ENCODE measurements around the gene TMEM131.

Gene TMEM131

GRCh38 chr2:97911922-97912575 is 83.7 kb downstream of the TMEM131 start:
- DNase-seq = no peak
- Histone ChIP-seq H3K23ac (ENCODE audit: low read length) (no peak overlapping the region), H3K36me3 (ENCODE audit: control insufficient read depth in 1 of 2, insufficient read depth in 2 of 2, low read length in 2 of 2) (no peaks in the 10 kb centered on the region), H3K79me2 (ENCODE audit: control insufficient read depth, insufficient read depth, low read length, poor library complexity) (no peaks in the 10 kb centered on the region), H2AK5ac (ENCODE audit: low read length) (no peak overlapping the region), H2BK120ac (ENCODE audit: insufficient read depth, low read length, poor library complexity) (no peak overlapping the region), H4K91ac (ENCODE audit: low read depth, low read length) (no peak overlapping the region), H3K27me3 (ENCODE audit: insufficient read depth, low read length) (no peaks in the 10 kb centered on the region), H3K18ac (ENCODE audit: low read length) (no peak overlapping the region), H3K14ac (ENCODE audit: low read length) (no peak overlapping the region), H2AFZ (ENCODE audit: insufficient read depth, low read length, poor library complexity) (no peak overlapping the region), H4K8ac (ENCODE audit: low read depth, low read length) (no peak overlapping the region), H2BK5ac (ENCODE audit: low read depth, low read length, poor library complexity) (no peak overlapping the region), H3K9me3 (ENCODE audit: insufficient read depth, low read depth, low read length) (no peaks in the 10 kb centered on the region), H3K4ac (ENCODE audit: low read depth, low read length) (no peak overlapping the region), H3K27ac (ENCODE audit: low read depth, low read length) (no peak overlapping the region), H2BK12ac (ENCODE audit: low read length) (no peak overlapping the region), H3K79me1 (ENCODE audit: low read length) (no peaks in the 10 kb centered on the region), H3K4me1 (ENCODE audit: control insufficient read depth in 1 of 2, insufficient read depth in 2 of 2, low read length in 2 of 2) (peaks cover 0 to 2% of the 10 kb centered on the region in 2 experiments), H3K4me3 (ENCODE audit: low read depth, low read length) (no peak overlapping the region), H4K12ac (ENCODE audit: low read depth, low read length) (no peak overlapping the region), H3K4me2 (ENCODE audit: low read length) (no peak overlapping the region), H3K9ac (ENCODE audit: low read length) (no peak overlapping the region)
- WGBS (ENCODE audit: extremely low coverage, insufficient coverage, insufficient read length) = no CpG with 5 or more reads among the region's 1 CpG

DNA sequence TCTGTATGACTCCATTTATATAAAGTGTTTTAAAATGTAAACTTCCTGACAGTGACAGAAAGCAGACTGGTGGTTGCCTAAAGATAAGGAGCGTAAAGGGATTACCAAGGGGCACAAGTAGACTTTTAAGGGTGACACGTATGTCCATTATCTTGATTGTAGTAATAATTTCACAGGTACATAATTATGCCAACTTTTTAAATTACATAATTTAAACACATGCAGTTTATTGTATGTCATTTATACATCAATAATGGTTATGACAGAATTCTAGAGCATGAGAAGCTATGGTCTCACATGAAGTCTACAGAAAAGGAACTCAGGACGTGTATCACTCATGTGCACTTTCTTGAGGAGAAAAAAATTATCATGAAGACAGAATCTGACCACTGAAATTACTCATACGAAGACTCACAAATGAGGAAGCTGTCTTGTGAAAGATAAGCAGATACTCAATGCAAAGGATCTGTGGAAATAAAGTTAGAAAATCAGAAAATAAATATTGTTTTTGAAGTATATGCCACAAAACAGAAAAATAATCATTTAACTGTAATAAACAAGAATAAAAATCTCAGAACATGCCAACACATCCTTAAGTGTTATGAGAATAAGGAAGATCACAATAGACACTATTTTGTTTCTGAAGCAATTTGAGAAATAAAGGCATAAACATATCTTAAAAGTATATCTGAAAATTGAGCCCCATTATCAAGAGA is 84.4 kb downstream of the TMEM131 start:
- no CpG with 5 or more reads among the region's 4 CpGs for WGBS (ENCODE audit: extremely low coverage, insufficient coverage, insufficient read length)
- Histone ChIP-seq H3K9me3 (ENCODE audit: insufficient read depth, low read depth, low read length) (no peaks in the 10 kb centered on the region), H3K4ac (ENCODE audit: low read depth, low read length) (no peak overlapping the region), H3K79me2 (ENCODE audit: control insufficient read depth, insufficient read depth, low read length, poor library complexity) (no peaks in the 10 kb centered on the region), H2BK120ac (ENCODE audit: insufficient read depth, low read length, poor library complexity) (no peak overlapping the region), H4K8ac (ENCODE audit: low read depth, low read length) (no peak overlapping the region), H3K4me1 (ENCODE audit: control insufficient read depth in 1 of 2, insufficient read depth in 2 of 2, low read length in 2 of 2) (peaks cover 0 to 2% of the 10 kb centered on the region in 2 experiments), H3K27ac (ENCODE audit: low read depth, low read length) (no peak overlapping the region), H4K91ac (ENCODE audit: low read depth, low read length) (no peak overlapping the region), H2BK12ac (ENCODE audit: low read length) (no peak overlapping the region), H3K27me3 (ENCODE audit: insufficient read depth, low read length) (no peaks in the 10 kb centered on the region), H3K14ac (ENCODE audit: low read length) (no peak overlapping the region), H3K79me1 (ENCODE audit: low read length) (no peaks in the 10 kb centered on the region), H3K4me3 (ENCODE audit: low read depth, low read length) (no peak overlapping the region), H2AK5ac (ENCODE audit: low read length) (no peak overlapping the region), H2AFZ (ENCODE audit: insufficient read depth, low read length, poor library complexity) (no peak overlapping the region), H2BK5ac (ENCODE audit: low read depth, low read length, poor library complexity) (no peak overlapping the region), H4K12ac (ENCODE audit: low read depth, low read length) (no peak overlapping the region), H3K9ac (ENCODE audit: low read length) (no peak overlapping the region), H3K4me2 (ENCODE audit: low read length) (no peak overlapping the region), H3K23ac (ENCODE audit: low read length) (no peak overlapping the region), H3K36me3 (ENCODE audit: control insufficient read depth in 1 of 2, insufficient read depth in 2 of 2, low read length in 2 of 2) (no peaks in the 10 kb centered on the region), H3K18ac (ENCODE audit: low read length) (no peak overlapping the region)
- DNase-seq = peak in 1 of 2 donors; percentile 25

DNA sequence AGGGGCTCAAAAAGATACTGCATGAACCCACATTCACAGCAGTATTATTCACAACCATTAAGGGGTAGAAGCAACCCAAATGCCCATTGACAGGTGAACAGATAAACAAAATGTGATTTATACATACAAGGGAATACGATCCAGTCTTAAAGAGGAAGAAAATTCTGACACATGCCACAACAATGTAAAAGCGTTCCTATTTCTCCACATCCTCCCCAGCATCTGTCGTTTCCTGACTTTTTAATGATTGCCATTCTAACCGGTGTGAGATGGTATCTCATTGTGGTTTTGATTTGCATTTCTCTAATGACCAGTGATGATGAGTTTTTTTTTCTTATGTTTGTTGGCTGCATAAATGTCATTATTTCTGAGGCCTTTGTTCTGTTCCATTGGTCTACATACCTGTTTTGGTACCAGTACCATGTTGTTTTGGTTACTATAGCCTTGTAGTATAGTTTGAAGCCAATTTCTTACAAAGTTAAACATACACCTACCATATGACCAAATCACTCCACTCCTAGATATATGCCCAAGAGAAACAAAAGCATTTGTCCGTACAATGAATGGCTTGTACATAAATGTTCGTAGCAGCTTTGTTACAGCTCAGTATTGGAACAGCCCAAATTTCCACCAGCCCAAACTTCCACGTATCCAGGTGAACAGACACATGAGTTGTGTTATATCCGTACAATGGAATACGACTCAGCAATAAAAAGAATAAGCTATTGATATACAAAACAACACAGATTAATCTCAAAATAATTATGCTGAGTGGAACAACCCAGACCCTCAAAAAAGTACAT is 85.1 kb downstream of the TMEM131 start:
- H3K18ac ChIP-seq (ENCODE audit: low read length) = no peak overlapping the region
- no peak overlapping the region for H3K4me2 ChIP-seq (ENCODE audit: low read length)
- peaks cover 0 to 2% of the 10 kb centered on the region in 2 experiments for H3K4me1 ChIP-seq (ENCODE audit: control insufficient read depth in 1 of 2, insufficient read depth in 2 of 2, low read length in 2 of 2)
- no peak overlapping the region for H3K14ac ChIP-seq (ENCODE audit: low read length)
- H3K4ac ChIP-seq (ENCODE audit: low read depth, low read length) = no peak overlapping the region
- H4K12ac ChIP-seq (ENCODE audit: low read depth, low read length) = no peak overlapping the region
- no peak overlapping the region for H3K9ac ChIP-seq (ENCODE audit: low read length)
- no peaks in the 10 kb centered on the region for H3K9me3 ChIP-seq (ENCODE audit: insufficient read depth, low read depth, low read length)
- no peaks in the 10 kb centered on the region for H3K79me2 ChIP-seq (ENCODE audit: control insufficient read depth, insufficient read depth, low read length, poor library complexity)
- no peak overlapping the region for H3K23ac ChIP-seq (ENCODE audit: low read length)
- H3K79me1 ChIP-seq (ENCODE audit: low read length) = no peaks in the 10 kb centered on the region
- H4K91ac ChIP-seq (ENCODE audit: low read depth, low read length) = no peak overlapping the region
- H4K8ac ChIP-seq (ENCODE audit: low read depth, low read length) = no peak overlapping the region
- H2AFZ ChIP-seq (ENCODE audit: insufficient read depth, low read length, poor library complexity) = no peak overlapping the region
- no peak overlapping the region for H2BK120ac ChIP-seq (ENCODE audit: insufficient read depth, low read length, poor library complexity)
- no peak overlapping the region for H2BK12ac ChIP-seq (ENCODE audit: low read length)
- H3K4me3 ChIP-seq (ENCODE audit: low read depth, low read length) = no peak overlapping the region
- H2BK5ac ChIP-seq (ENCODE audit: low read depth, low read length, poor library complexity) = no peak overlapping the region
- DNase-seq = peak in 1 of 2 donors; percentile 10
- no peaks in the 10 kb centered on the region for H3K36me3 ChIP-seq (ENCODE audit: control insufficient read depth in 1 of 2, insufficient read depth in 2 of 2, low read length in 2 of 2)
- no peak overlapping the region for H3K27ac ChIP-seq (ENCODE audit: low read depth, low read length)
- WGBS (ENCODE audit: extremely low coverage, insufficient coverage, insufficient read length) = no CpG with 5 or more reads among the region's 9 CpGs
- H2AK5ac ChIP-seq (ENCODE audit: low read length) = no peak overlapping the region
- no peaks in the 10 kb centered on the region for H3K27me3 ChIP-seq (ENCODE audit: insufficient read depth, low read length)

GRCh38 chr2:97908208-97908676 is 87.5 kb downstream of the TMEM131 start:
- no peak overlapping the region for H3K4ac ChIP-seq (ENCODE audit: low read depth, low read length)
- no peak overlapping the region for H2BK120ac ChIP-seq (ENCODE audit: insufficient read depth, low read length, poor library complexity)
- H4K8ac ChIP-seq (ENCODE audit: low read depth, low read length) = no peak overlapping the region
- no peak overlapping the region for H4K91ac ChIP-seq (ENCODE audit: low read depth, low read length)
- no peak overlapping the region for H2BK5ac ChIP-seq (ENCODE audit: low read depth, low read length, poor library complexity)
- H3K4me2 ChIP-seq (ENCODE audit: low read length) = no peak overlapping the region
- H3K79me2 ChIP-seq (ENCODE audit: control insufficient read depth, insufficient read depth, low read length, poor library complexity) = no peaks in the 10 kb centered on the region
- no peak for DNase-seq
- WGBS (ENCODE audit: extremely low coverage, insufficient coverage, insufficient read length) = no CpG with 5 or more reads among the region's 6 CpGs
- H3K36me3 ChIP-seq (ENCODE audit: control insufficient read depth in 1 of 2, insufficient read depth in 2 of 2, low read length in 2 of 2) = no peaks in the 10 kb centered on the region
- peak overlapping the region; percentile 47 for H3K18ac ChIP-seq (ENCODE audit: low read length)
- H2BK12ac ChIP-seq (ENCODE audit: low read length) = no peak overlapping the region
- no peaks in the 10 kb centered on the region for H3K27me3 ChIP-seq (ENCODE audit: insufficient read depth, low read length)
- no peak overlapping the region for H3K27ac ChIP-seq (ENCODE audit: low read depth, low read length)
- no peak overlapping the region for H4K12ac ChIP-seq (ENCODE audit: low read depth, low read length)
- H3K9me3 ChIP-seq (ENCODE audit: insufficient read depth, low read depth, low read length) = no peaks in the 10 kb centered on the region
- no peak overlapping the region for H3K14ac ChIP-seq (ENCODE audit: low read length)
- no peak overlapping the region for H2AK5ac ChIP-seq (ENCODE audit: low read length)
- H3K4me3 ChIP-seq (ENCODE audit: low read depth, low read length) = no peak overlapping the region
- no peaks in the 10 kb centered on the region for H3K4me1 ChIP-seq (ENCODE audit: control insufficient read depth in 1 of 2, insufficient read depth in 2 of 2, low read length in 2 of 2)
- no peak overlapping the region for H3K23ac ChIP-seq (ENCODE audit: low read length)
- H3K9ac ChIP-seq (ENCODE audit: low read length) = no peak overlapping the region
- H3K79me1 ChIP-seq (ENCODE audit: low read length) = no peaks in the 10 kb centered on the region
- H2AFZ ChIP-seq (ENCODE audit: insufficient read depth, low read length, poor library complexity) = no peak overlapping the region
